Neural crest cell (in vitro differentiated cells): ENCODE measurements around the gene DHRS3. TPM values are rescaled to one million over a fixed set of nuclear protein-coding genes. Genes with fewer than 3 reads are reported as not detected.
A peak's percentile ranks its signal among the peaks of the same experiment; 100 is the strongest.

Experiments
- DNase-seq: peaks from one replicate; pipeline ENCODE4 v3.0.0; 2021; ENCODE audit warnings: low read depth, mixed read lengths, low spot score
- H3K27ac Mint-ChIP-seq: one replicate; pipeline ENCODE4 v1.8.0; 2021; ENCODE audit warnings: mild to moderate bottlenecking, mixed read lengths; ENCODE audit not compliant: unreplicated experiment
- H3K27me3 Mint-ChIP-seq: 2 replicates; pipeline ENCODE4 v1.8.0; 2021; ENCODE audit warnings: low read depth, mild to moderate bottlenecking, mixed read lengths
- H3K36me3 Mint-ChIP-seq: 2 replicates; pipeline ENCODE4 v1.8.0; 2021; ENCODE audit warnings: low read depth, mild to moderate bottlenecking, mixed read lengths
- H3K4me1 Mint-ChIP-seq: 2 replicates; pipeline ENCODE4 v1.8.0; 2021; ENCODE audit warnings: mixed read lengths
- H3K4me3 Mint-ChIP-seq: one replicate; pipeline ENCODE4 v1.8.0; 2021; ENCODE audit warnings: mild to moderate bottlenecking, mixed read lengths
- H3K9me3 Mint-ChIP-seq: 2 replicates; pipeline ENCODE4 v1.8.0; 2021; ENCODE audit warnings: mixed read lengths
- long read RNA-seq: library from polyadenylated mRNA; unstranded; transcript quantifications from one replicate; pipeline ENCODE4 v2.0.0, GENCODE V29; 2020
- total RNA-seq: library from RNA; stranded (reverse); gene quantifications from 2 replicates; pipeline ENCODE4 v1.2.1, GENCODE V29; 2021
- TF ChIP-seq, protein P1 (sequence below): fragments of 200-600 bp; sonication (generic); conservative IDR thresholded peaks from 2 replicates; pipeline ENCODE4 v1.5.0; 2021; ENCODE audit warnings: antibody characterized with exemption, mild to moderate bottlenecking

Gene DHRS3, protein sequence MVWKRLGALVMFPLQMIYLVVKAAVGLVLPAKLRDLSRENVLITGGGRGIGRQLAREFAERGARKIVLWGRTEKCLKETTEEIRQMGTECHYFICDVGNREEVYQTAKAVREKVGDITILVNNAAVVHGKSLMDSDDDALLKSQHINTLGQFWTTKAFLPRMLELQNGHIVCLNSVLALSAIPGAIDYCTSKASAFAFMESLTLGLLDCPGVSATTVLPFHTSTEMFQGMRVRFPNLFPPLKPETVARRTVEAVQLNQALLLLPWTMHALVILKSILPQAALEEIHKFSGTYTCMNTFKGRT
- total RNA-seq, result 0.91 and 1.8 TPM in 2 replicates
- long read RNA-seq, result 0 reads

DNA sequence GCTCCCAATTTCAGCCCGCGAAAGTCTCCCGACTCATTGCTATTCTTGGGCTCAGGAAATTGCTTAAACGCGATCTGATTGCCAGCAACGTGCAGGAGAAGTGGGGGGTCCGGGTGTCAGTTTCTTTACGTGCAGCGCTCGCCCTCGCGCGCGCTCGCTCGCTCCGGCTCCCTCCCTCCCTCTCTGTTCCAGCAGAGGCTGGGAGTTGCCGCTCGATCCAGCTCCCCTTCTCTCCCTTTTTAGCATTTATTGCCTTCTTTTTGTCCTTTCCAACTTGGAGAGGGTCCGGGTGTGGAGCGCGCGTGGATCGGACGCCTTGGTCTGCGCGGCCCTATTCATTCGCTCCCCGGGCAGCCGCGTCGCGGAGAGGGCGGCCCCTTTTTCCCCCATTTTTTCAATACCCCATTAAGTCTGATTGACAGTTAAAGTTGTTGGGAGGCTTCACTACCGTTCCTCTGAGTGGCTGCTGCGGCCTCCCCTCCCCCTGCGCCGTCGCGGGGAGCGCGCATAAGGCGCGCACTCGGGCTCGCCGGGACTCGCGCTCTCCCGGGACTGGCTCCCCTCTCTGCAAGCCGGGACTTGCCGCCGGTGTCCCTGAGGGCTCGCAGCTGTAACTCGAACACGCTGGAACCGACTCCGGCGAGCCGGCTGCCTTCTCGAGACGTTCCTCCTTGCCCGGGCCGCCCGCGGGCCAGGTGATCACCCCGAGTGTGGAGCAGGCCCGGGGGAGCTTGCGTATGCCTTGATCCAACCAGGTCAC lies at the start of gene DHRS3:
Gene DHRS3, minus strand, starts transcription at position 310 of the 760 bp plus-strand sequence. CDS start 862 bp downstream, outside the sequence.
- Mint-ChIP-seq H3K27ac (peak within 1 kb of the TSS; percentile 87), H3K4me1 (peaks cover 43% of the 10 kb centered on the region), H3K9me3 (no peaks in the 10 kb centered on the region), H3K36me3 (no peaks in the 10 kb centered on the region), H3K27me3 (peaks cover 64% of the 10 kb centered on the region), H3K4me3 (peak within 1 kb of the TSS; percentile 98)
- TF ChIP-seq, protein P1, sequence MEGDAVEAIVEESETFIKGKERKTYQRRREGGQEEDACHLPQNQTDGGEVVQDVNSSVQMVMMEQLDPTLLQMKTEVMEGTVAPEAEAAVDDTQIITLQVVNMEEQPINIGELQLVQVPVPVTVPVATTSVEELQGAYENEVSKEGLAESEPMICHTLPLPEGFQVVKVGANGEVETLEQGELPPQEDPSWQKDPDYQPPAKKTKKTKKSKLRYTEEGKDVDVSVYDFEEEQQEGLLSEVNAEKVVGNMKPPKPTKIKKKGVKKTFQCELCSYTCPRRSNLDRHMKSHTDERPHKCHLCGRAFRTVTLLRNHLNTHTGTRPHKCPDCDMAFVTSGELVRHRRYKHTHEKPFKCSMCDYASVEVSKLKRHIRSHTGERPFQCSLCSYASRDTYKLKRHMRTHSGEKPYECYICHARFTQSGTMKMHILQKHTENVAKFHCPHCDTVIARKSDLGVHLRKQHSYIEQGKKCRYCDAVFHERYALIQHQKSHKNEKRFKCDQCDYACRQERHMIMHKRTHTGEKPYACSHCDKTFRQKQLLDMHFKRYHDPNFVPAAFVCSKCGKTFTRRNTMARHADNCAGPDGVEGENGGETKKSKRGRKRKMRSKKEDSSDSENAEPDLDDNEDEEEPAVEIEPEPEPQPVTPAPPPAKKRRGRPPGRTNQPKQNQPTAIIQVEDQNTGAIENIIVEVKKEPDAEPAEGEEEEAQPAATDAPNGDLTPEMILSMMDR, result no peak
- peak; percentile 62 for DNase-seq

DNA sequence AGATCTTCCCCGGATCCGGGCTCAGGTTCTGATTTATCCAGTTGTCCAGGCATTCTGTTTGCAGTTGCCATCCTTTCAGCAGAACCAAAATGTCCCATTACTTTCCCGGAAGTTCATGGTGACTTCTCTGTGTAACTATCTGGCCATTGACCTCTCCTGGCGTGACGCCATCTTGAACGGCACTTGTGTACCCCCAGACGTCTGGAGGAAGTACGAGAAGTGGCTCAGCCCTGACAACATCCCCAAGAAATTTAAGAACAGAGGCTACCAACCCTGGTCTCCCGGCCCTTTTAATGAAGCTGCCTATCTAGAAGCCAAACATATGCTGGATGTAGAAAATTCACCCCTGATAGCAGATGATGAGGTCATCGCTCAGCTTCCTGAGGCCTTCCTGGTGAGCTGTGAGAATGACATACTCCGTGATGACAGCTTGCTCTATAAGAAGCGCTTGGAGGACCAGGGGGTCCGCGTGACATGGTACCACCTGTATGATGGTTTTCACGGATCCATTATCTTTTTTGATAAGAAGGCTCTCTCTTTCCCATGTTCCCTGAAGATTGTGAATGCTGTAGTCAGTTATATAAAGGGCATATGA lies 48.2 kb upstream of the DHRS3 start:
- Mint-ChIP-seq H3K27ac (no peak overlapping the region), H3K4me3 (no peak overlapping the region), H3K27me3 (peaks cover 9% of the 10 kb centered on the region), H3K9me3 (peaks cover 3% of the 10 kb centered on the region), H3K36me3 (no peaks in the 10 kb centered on the region), H3K4me1 (no peaks in the 10 kb centered on the region)
- DNase-seq, result no peak
- TF ChIP-seq, protein P1, result no peak

DNA sequence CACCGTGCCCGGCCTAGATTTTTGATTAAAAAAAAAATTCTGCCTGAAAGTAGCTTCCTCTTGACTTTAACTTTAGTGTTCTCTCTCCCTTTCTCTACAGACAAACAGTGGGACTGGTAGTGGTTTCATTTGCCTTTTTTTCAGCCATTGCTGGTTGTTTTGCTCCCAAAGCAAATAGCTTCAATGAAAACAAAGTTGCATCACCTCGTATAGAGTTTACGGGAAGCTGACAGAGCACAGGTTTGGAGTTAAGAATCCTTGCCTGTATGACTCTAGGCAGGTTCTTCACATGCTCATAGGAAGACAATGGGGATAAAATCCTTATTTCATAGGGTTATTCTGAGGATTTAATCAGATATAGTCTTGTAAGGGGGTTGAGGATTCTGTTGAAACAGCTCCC lies 47.5 kb upstream of the DHRS3 start:
- no peaks in the 10 kb centered on the region for H3K4me1 Mint-ChIP-seq
- DNase-seq, result no peak
- H3K27ac Mint-ChIP-seq, result no peak overlapping the region
- no peak overlapping the region for H3K4me3 Mint-ChIP-seq
- no peaks in the 10 kb centered on the region for H3K36me3 Mint-ChIP-seq
- H3K27me3 Mint-ChIP-seq, result peaks cover 3% of the 10 kb centered on the region
- TF ChIP-seq, protein P1, result no peak
- peaks cover 3% of the 10 kb centered on the region for H3K9me3 Mint-ChIP-seq

DNA sequence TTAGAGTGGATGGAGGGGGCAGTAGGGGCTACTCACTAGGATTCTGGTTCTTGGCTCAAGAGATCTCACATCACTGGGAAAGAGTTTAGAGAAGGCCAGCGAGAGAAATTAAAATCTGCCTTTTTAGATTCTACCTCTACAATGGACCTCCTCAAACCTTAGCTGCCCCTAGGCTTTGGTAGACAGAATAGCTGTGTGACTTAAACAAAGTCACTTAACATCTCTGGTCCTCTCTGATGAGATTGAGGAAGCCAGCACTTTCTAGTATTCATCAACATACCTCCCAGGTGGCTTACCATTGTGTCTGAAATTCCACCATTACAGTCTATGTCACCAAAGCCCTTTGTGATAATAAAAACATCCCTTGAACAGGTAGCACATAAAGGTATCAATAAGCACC lies 44.5 kb upstream of the DHRS3 start:
- H3K36me3 Mint-ChIP-seq, result no peaks in the 10 kb centered on the region
- TF ChIP-seq, protein P1, result no peak
- H3K9me3 Mint-ChIP-seq, result peaks cover 2% of the 10 kb centered on the region
- H3K4me1 Mint-ChIP-seq, result peaks cover 4% of the 10 kb centered on the region
- no peak for DNase-seq
- H3K27ac Mint-ChIP-seq, result no peak overlapping the region
- peaks cover 3% of the 10 kb centered on the region for H3K27me3 Mint-ChIP-seq
- no peak overlapping the region for H3K4me3 Mint-ChIP-seq

DNA sequence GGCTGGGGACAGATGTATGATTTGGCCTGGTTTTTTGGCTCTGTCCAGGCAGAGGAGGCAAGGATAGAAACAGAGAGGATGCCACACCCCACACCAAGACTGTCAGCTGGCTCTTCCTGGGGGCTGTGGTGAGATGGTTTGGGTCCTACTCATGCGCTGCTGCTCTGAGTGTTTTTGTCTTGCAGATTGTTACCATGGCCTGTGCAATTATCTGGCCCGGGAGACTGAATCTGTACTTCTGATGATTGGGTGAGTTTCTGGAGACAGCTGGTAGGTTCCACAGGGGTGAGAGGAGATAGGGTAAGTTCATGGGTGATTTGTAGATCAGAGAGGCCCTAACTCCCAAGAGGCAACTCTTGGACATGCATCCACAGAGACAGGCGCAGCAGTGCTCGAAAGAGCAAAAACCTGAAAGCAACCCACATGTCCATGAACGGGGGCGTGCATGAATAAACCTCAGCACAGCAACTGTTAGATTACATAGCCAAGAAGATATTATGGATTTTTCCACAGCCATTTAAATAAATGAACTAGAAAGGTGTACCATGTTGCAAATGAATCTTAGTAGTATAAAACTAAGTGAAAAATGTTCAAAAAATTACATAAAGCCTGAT lies 43.7 kb upstream of the DHRS3 start:
- Mint-ChIP-seq H3K4me3 (no peak overlapping the region), H3K36me3 (no peaks in the 10 kb centered on the region), H3K9me3 (peaks cover 5% of the 10 kb centered on the region), H3K4me1 (peaks cover 4% of the 10 kb centered on the region), H3K27ac (no peak overlapping the region), H3K27me3 (peaks cover 7% of the 10 kb centered on the region)
- DNase-seq, result no peak
- TF ChIP-seq, protein P1, result no peak
